Sigmoid colon (tissue), 4 donors: Measurements from ENCODE around the gene SLC38A3.

Experiments
- CTCF ChIP-seq, 4 experiments: fragments of 450-650 bp in 3 of 4; fragments of 200-600 bp in 1 of 4; IDR thresholded peaks; one replicate each; pipeline ENCODE4 v1.5.1; 2016 to 2019; ENCODE audit warnings: antibody characterized with exemption in 4 of 4, mild to moderate bottlenecking in 3 of 4, moderate library complexity in 2 of 4
- EP300 ChIP-seq, 4 donors: sonication (generic); formaldehyde crosslinking; IDR thresholded peaks; one replicate each; pipeline ENCODE4 v1.6.1; 2017; ENCODE audit warnings: antibody characterized with exemption in 4 of 4
- POLR2A ChIP-seq, 2 donors: fragments of 450-650 bp; IDR thresholded peaks; one replicate each; pipeline ENCODE4 v1.6.1; 2016; ENCODE audit warnings: antibody characterized with exemption in 2 of 2, mild to moderate bottlenecking in 2 of 2, moderate library complexity in 2 of 2
- POLR2AphosphoS5 ChIP-seq, 4 donors: sonication (generic); formaldehyde crosslinking; IDR thresholded peaks; one replicate each; pipeline ENCODE4 v1.6.1; 2017; ENCODE audit warnings: antibody characterized with exemption in 4 of 4

DNA sequence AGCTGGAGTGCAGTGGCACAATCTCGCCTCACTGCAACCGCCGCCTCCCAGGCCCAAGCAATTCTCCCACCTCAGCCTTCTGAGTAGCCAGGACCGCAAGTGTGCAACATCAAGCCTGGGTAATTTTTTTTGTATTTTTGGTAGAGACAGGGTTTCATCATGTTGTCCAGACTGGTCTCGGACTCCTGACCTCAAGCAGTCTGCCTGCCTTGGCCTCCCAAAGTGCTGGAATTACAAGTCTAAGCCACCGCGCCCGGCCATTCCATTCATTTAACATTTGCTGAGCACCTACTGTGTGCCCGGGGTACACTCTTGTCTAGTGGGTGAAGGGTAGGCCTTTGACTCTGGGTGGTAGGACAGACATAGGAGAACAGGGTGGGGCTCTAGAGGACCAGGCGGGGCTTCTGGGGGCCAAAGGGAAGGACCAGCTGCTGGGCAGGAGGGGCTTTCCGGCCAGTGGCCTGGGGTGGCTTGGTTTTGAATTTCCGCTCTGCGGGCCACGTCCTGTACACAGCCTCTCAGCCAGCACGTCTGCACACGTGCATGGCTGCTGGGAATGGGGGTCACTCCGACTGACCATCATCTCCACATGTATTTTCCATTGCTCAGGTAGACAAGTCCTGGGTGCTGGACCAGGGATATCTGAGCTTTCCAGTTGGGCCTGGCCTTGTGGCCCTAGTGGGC is 2.4 kb downstream of the SLC38A3 start:
- TF ChIP-seq CTCF (IDR thresholded peaks at IDR 0.05), result no peak
- no peak for TF ChIP-seq POLR2AphosphoS5 (IDR thresholded peaks at IDR 0.05)
- TF ChIP-seq POLR2A (IDR thresholded peaks at IDR 0.05), result no peak
- no peak for TF ChIP-seq EP300 (IDR thresholded peaks at IDR 0.05)
